ENCODE data around the gene PIP5K1B. TPM values are rescaled to one million over a fixed set of nuclear protein-coding genes. Genes with fewer than 3 reads are reported as not detected.

PIP5K1B gene
- total and polyA plus RNA-seq, 2 donors (not counting 3 experiments of a cell fraction or from before 2014, with no cell fraction given) = 0.27 TPM; not detected in 1

DNA sequence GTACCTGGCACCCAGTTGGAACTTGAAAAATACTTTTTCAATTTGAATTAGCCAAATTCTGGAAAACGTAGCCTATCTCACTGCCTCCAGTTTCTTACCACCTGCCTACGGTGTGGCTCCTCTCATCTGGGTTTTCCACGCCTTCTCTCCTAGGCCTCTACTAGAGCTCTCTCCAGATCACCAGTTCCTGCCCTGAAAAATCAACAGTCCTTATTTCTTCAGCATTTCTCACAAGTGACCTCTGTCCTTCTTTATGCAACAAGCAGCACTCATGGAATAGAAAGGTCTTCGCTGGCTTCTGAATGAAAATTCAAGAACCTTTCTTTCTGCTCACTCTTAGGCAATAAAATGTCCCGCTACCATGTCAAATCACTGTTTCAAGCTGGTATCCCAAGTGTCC lies 64.8 kb downstream of the PIP5K1B start:
- BruUV-seq (replicated peaks) = no TSS peak
- H3K4me1 ChIP-seq (ENCODE audit: control insufficient read depth, extremely low read depth, insufficient read depth, low read length) = no peaks in the 10 kb centered on the region
- H4K20me1 ChIP-seq (replicated peaks; ENCODE audit: control insufficient read depth, extremely low read depth, insufficient read depth, low read length) = no peaks in the 10 kb centered on the region
- H3K9me3 ChIP-seq (replicated peaks; ENCODE audit: control insufficient read depth, insufficient read depth, low read length) = no peaks in the 10 kb centered on the region
- intact Hi-C loops (cut with micrococcal nuclease) (no loop called here), dilution Hi-C loops (cut with MboI; ENCODE audit: extremely low pct_ligation_motif_present, low sequenced_read_pairs) (no loop called here)
- ChIA-PET CTCF (interaction anchor here (0.6 to 1.5 kb wide), 2 partner anchors 16 to 75 kb away, joined by 3 to 6 read pairs; no protein-coding TSS in a partner anchor), POLR2A (no interaction called here)
- no peak overlapping the region for H2AFZ ChIP-seq (ENCODE audit: low read depth, low read length)
- no peak overlapping the region for H3K4me2 ChIP-seq (ENCODE audit: insufficient read depth, low read length)
- H3K27ac ChIP-seq (ENCODE audit: insufficient read depth, low read depth, low read length) = no peak overlapping the region
- H3K79me2 ChIP-seq (ENCODE audit: control insufficient read depth, insufficient read depth, low read length) = no peaks in the 10 kb centered on the region
- FAIRE-seq (no peak), DNase-seq (ENCODE audit: low read depth, low spot score) (no peak)
- no peak overlapping the region for H3K9ac ChIP-seq (replicated peaks; ENCODE audit: extremely low read depth, insufficient read depth, low read length)
- H3K9me1 ChIP-seq (replicated peaks; ENCODE audit: control insufficient read depth, extremely low read depth, insufficient read depth, low read length) = no peaks in the 10 kb centered on the region
- no peaks in the 10 kb centered on the region for H3K36me3 ChIP-seq (ENCODE audit: control insufficient read depth in 2 of 2, extremely low read depth in 1 of 2, insufficient read depth in 2 of 2, low read length in 2 of 2)
- H3K4me3 ChIP-seq (replicated peaks in 1 of 3; ENCODE audit: insufficient read depth in 1 of 3, low read depth in 1 of 3, low read length in 3 of 3) = no peak overlapping the region
- peaks cover 3 to 32% of the 10 kb centered on the region in 2 experiments for H3K27me3 ChIP-seq (ENCODE audit: control insufficient read depth in 2 of 2, insufficient read depth in 2 of 2, low read length in 2 of 2)
- TF ChIP-seq MYC (IDR thresholded peaks at IDR 0.05; ENCODE audit: low read depth, low read length) (no peak), JUN (IDR thresholded peaks at IDR 0.05; ENCODE audit: borderline replicate concordance, insufficient read depth, insufficient read length, low read depth) (no peak), POLR2A (IDR thresholded peaks at IDR 0.05; ENCODE audit: low read depth, low read length) (no peak), GATA2 (IDR thresholded peaks at IDR 0.05; ENCODE audit: insufficient read depth, insufficient read length, low read depth, low read length) (no peak), FOS (IDR thresholded peaks at IDR 0.05; ENCODE audit: borderline replicate concordance, insufficient read depth, low read length) (no peak), POLR2AphosphoS5 (IDR thresholded peaks at IDR 0.05; ENCODE audit: insufficient read depth, low read depth, low read length) (no peak), EZH2 (IDR thresholded peaks at IDR 0.05; ENCODE audit: borderline replicate concordance, low read depth, low read length, severe bottlenecking) (no peak)
- TF ChIP-seq, protein P1, sequence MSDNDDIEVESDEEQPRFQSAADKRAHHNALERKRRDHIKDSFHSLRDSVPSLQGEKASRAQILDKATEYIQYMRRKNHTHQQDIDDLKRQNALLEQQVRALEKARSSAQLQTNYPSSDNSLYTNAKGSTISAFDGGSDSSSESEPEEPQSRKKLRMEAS (IDR thresholded peaks at IDR 0.05; ENCODE audit: insufficient read depth, insufficient read length) = no peak
- TF ChIP-seq, protein P2, sequence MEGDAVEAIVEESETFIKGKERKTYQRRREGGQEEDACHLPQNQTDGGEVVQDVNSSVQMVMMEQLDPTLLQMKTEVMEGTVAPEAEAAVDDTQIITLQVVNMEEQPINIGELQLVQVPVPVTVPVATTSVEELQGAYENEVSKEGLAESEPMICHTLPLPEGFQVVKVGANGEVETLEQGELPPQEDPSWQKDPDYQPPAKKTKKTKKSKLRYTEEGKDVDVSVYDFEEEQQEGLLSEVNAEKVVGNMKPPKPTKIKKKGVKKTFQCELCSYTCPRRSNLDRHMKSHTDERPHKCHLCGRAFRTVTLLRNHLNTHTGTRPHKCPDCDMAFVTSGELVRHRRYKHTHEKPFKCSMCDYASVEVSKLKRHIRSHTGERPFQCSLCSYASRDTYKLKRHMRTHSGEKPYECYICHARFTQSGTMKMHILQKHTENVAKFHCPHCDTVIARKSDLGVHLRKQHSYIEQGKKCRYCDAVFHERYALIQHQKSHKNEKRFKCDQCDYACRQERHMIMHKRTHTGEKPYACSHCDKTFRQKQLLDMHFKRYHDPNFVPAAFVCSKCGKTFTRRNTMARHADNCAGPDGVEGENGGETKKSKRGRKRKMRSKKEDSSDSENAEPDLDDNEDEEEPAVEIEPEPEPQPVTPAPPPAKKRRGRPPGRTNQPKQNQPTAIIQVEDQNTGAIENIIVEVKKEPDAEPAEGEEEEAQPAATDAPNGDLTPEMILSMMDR (IDR thresholded peaks at IDR 0.05; ENCODE audit: extremely low read depth in 1 of 2, insufficient read depth in 1 of 2, low read depth in 1 of 2, low read length in 2 of 2) = no peak
